ENCODE measurements around the gene WDR90.

GRCh38 chr16:630815-631405 lies 18.3 kb upstream of the WDR90 start, which contains the start of gene WFIKKN1:
- TF ChIP-seq CTCF (IDR thresholded peaks at IDR 0.05) (no peak), POLR2A (IDR thresholded peaks at IDR 0.05) (no peak)

Data from uterus (tissue), 2 donors.